Natural killer cell treated with Interleukin-12 subunit alpha and Interleukin-12 subunit beta and Interleukin-15 and Interleukin-18, amount 100 ng/mL, for 72 hours (primary cell): ENCODE data around the gene WFS1. TPM values are rescaled to one million over a fixed set of nuclear protein-coding genes. Genes with fewer than 3 reads are reported as not detected.
A peak's percentile ranks its signal among the peaks of the same experiment; 100 is the strongest.

ENCODE experiments used
- ATAC-seq, 2 donors: fragments of 150-1000 bp; cut with Tn5 transposase in 1 of 2; sonication (Bioruptor Pico), chemical (Tn5 transposase) in 1 of 2; 2 replicates each; pipeline ENCODE4 v1.10.0; 2021
- DNase-seq: peaks from one replicate; pipeline ENCODE4 v3.0.0; 2022; ENCODE audit warnings: low spot score
- H3K27ac Mint-ChIP-seq, 2 donors: 1 replicate in 1 of 2; 2 replicates in 1 of 2; pipeline ENCODE4 v1.8.0; 2022; ENCODE audit warnings: mixed read lengths in 2 of 2, mild to moderate bottlenecking in 1 of 2, moderate library complexity in 1 of 2
- H3K27me3 Mint-ChIP-seq, 2 donors: 1 replicate in 1 of 2; 2 replicates in 1 of 2; pipeline ENCODE4 v1.8.0; 2022; ENCODE audit warnings: mixed read lengths in 2 of 2
- H3K36me3 Mint-ChIP-seq: one replicate; pipeline ENCODE4 v1.8.0; 2022; ENCODE audit warnings: mixed read lengths
- H3K4me1 Mint-ChIP-seq, 2 donors: 1 replicate in 1 of 2; 2 replicates in 1 of 2; pipeline ENCODE4 v1.8.0; 2022; ENCODE audit warnings: low read depth in 2 of 2, mixed read lengths in 2 of 2, mild to moderate bottlenecking in 1 of 2
- H3K4me3 Mint-ChIP-seq: one replicate; pipeline ENCODE4 v1.8.0; 2022; ENCODE audit warnings: mixed read lengths
- H3K9me3 Mint-ChIP-seq: 2 replicates; pipeline ENCODE4 v1.8.0; 2022; ENCODE audit warnings: mixed read lengths
- total RNA-seq, 2 donors: library from RNA; stranded (reverse); gene quantifications; one replicate each; pipeline ENCODE4 v1.2.3, GENCODE V29; 2022

The WFS1 gene
- total RNA-seq, 2 donors from 2014 or later: 3.1 to 7.4 TPM

DNA sequence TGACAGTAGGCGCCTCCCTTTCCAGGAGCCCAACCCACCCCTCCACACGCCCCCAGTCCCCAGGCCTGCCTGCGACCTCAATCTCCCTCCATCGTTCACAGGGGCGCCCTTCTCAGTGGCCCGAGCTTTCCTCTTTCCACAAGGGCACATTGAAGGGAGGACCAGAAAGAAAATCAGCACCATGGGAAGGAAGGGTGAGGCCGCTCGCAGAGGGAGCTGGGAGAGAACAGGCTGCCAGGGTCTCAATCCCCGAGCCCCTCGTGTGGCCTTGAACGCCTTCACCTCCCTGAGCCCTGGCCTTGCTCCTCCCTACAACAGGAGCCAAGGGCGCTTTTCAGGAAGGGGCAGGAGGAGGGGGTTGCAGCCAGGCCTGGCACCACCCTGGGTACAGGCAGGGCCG is 66.5 kb downstream of the WFS1 start:
- DNase-seq (no peak), ATAC-seq (no peak)
- peaks cover 32 to 39% of the 10 kb centered on the region in 2 donors for H3K4me1 Mint-ChIP-seq
- no peak overlapping the region for H3K4me3 Mint-ChIP-seq
- peaks cover 0 to 21% of the 10 kb centered on the region in 2 donors for H3K27me3 Mint-ChIP-seq
- H3K36me3 Mint-ChIP-seq: no peaks in the 10 kb centered on the region
- no peak overlapping the region for H3K27ac Mint-ChIP-seq
- H3K9me3 Mint-ChIP-seq: no peaks in the 10 kb centered on the region

DNA sequence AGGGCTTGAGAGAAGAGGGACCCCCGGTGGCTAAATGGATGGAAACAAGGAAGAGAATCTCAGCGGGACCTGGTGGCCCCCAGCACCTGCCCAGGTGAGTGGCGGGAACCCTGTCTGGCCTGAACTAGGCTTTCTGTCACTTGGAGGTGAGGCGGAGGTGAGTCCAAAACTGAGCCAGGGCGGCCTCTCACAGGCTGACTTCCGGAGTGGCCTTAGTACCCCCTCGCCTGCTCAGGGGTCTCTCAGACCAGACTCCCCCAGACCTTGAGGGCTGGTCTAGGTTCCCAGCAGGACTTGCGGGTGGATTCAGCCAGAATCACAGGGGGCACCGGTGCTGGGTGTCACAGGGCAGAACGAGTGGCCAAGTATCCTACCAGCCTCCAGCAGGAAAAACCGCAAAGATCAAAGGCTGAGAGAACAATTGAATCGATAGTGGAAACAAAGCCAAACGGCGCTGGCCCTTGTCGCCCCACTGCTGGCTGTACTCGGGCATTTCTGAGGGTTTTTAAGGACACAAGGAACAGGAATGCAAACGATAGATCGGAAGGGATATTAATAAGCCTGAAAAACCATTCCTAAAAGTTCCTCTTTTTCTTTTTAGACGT is 67.8 kb downstream of the WFS1 start:
- Mint-ChIP-seq H3K4me3 (peak overlapping the region; percentile 78), H3K27ac (peak overlapping the region; percentile 31 to 66), H3K4me1 (peaks cover 32 to 37% of the 10 kb centered on the region in 2 donors), H3K36me3 (no peaks in the 10 kb centered on the region), H3K27me3 (peaks cover 0 to 21% of the 10 kb centered on the region in 2 donors), H3K9me3 (no peaks in the 10 kb centered on the region)
- no peak for DNase-seq
- no peak for ATAC-seq

DNA sequence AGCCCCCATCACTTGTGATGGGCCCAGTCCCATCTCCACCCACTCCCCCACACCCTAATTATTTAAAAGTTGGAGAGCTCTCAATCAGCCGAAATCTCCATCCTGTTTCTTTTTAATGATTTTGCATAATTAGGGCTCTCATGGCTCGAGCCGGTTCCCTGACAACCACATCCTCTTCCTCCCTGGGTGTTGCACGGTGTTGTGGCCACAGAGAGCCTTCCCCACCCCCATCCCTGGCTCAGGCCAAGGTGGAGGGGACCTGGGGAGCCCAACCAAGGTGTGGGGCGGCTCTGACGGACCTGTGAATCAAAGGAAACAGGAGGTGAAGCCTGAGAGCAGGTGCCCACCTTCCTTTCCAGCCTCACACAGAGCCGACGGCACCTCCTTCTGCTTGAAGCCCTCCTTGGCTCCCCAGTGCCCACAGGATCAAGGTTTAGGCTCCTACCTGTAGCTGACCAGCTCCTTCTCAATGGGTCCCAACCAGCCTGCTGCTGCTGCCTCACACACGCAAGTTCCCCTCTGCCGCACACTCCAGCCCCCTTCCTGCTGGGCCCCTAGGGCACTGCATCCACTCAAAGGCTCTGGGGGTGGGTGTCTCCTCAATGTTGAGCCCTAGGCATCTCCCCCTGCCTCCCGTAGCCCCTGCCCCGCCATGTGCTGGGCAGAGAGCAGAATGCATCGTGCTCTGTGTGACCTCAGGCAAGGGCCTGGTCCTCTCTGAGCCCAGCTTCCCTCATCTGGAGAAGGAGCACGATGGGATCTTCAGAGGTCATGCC is 68.7 kb downstream of the WFS1 start:
- ATAC-seq (peak; percentile 78 to 89), DNase-seq (peak; percentile 66)
- H3K27ac Mint-ChIP-seq: peak overlapping the region; percentile 31 to 66
- no peaks in the 10 kb centered on the region for H3K9me3 Mint-ChIP-seq
- peaks cover 32 to 33% of the 10 kb centered on the region in 2 donors for H3K4me1 Mint-ChIP-seq
- peak overlapping the region; percentile 78 for H3K4me3 Mint-ChIP-seq
- peaks cover 0 to 18% of the 10 kb centered on the region in 2 donors for H3K27me3 Mint-ChIP-seq
- H3K36me3 Mint-ChIP-seq: no peaks in the 10 kb centered on the region

DNA sequence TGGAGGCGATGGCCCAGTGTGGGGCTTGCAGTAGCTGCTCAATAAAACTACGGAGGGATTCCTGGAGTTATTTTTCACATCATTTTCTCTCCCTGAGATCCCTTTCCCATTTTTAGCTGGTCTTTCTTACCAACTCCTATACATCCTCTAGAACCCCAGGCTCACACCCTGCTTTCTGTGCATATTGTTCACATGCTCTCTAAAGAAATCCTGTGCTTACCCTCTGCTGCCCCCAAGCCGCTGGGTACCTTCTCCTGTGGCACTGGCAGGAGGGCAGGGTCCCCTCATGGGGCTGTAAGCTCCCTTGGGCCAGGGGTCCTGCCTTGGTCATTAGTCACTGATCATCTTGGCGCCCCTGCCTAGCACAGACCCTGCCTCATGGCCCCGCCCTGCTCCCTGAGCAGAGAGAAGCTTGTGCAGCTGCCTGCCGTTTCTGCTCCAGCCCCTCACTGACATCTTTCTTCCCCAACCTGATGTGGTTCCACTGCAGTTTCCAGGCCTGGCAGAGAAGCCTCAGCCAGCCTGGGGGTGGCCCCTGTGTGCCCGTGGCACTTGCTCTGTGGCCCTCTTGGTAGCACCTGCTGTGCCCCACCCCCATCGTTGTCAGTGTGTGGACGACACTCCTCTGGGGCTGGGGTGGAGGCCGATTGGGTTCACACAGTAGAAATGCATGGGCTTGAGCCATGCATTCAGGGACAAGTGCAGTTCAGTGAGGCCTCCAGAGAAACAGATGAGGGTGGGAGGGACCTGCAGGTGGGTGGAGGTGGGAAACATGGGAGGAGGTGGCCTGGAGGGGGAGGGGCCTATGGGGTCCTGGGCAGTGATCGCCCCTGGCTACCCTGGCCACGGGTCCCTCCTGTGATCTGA is 69.5 kb downstream of the WFS1 start:
- Mint-ChIP-seq H3K9me3 (no peaks in the 10 kb centered on the region), H3K36me3 (no peaks in the 10 kb centered on the region), H3K27ac (peak overlapping the region; percentile 31 to 66), H3K4me1 (peaks cover 32 to 33% of the 10 kb centered on the region in 2 donors), H3K27me3 (peaks cover 0 to 18% of the 10 kb centered on the region in 2 donors), H3K4me3 (peak overlapping the region; percentile 78)
- ATAC-seq (no peak), DNase-seq (no peak)

DNA sequence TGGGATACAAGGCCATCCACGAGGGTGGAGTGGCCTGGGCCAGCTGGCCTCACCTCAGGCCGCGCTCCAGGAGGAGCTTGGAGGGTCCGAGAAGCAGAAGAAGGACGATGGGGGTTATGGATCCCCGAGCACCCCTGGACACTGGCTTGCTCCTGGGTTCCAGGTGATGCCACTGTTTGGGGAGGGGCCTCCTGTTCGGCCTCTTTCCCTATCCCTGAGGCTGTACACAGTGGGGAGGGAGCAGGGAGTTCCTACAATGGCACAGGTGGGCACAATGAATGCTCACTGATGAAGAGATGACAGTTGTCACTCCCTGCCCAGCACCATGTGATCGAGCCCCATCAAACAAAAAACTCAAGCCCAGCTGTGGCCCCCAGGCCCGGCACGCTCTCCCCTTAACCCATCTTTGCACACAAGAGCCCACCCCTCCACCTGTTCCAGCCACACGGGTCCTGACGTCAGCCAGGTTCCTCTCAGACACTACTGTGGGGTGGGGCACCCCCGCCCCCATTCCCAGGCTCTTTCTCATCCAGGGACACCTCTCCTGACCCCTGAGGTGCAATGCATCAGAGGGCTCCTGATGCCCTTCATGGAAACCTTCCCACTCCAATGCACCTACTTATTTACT is 70.3 kb downstream of the WFS1 start:
- Mint-ChIP-seq H3K36me3 (no peaks in the 10 kb centered on the region), H3K9me3 (no peaks in the 10 kb centered on the region), H3K27ac (no peak overlapping the region), H3K4me1 (peaks cover 32% of the 10 kb centered on the region in 2 donors), H3K27me3 (peaks cover 0 to 16% of the 10 kb centered on the region in 2 donors), H3K4me3 (no peak overlapping the region)
- DNase-seq (no peak), ATAC-seq (no peak)

DNA sequence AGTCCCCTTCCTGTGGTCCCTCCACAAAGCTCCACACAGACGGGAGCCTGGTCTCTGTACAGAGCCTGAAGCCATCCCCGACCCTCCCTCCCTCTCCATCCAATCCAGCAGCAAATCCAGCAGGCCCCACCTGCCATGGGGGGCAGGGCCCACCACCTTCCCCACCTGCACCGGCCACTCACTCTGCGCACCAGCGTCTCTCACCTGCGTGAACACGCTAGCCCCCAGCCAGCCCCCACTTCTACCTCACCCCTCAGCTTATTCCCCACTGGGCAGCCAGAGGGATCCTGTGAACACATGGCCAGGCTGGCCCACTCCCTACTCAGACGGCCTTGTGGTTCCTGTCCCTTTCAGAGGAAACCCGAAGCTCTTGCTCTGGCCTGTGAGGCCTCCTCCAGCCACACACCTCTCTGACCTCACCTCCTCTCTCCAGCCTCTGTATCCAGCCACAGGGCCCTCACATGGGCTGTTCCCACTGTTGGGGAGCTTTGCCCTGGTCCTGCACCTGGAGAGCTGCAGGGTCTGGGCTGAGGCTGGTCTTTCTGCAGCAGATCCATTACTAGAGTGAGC is 70.9 kb downstream of the WFS1 start:
- DNase-seq (no peak), ATAC-seq (no peak)
- H3K36me3 Mint-ChIP-seq: no peaks in the 10 kb centered on the region
- no peak overlapping the region for H3K4me3 Mint-ChIP-seq
- no peak overlapping the region for H3K27ac Mint-ChIP-seq
- H3K27me3 Mint-ChIP-seq: peaks cover 0 to 12% of the 10 kb centered on the region in 2 donors
- H3K4me1 Mint-ChIP-seq: peaks cover 28 to 32% of the 10 kb centered on the region in 2 donors
- no peaks in the 10 kb centered on the region for H3K9me3 Mint-ChIP-seq

DNA sequence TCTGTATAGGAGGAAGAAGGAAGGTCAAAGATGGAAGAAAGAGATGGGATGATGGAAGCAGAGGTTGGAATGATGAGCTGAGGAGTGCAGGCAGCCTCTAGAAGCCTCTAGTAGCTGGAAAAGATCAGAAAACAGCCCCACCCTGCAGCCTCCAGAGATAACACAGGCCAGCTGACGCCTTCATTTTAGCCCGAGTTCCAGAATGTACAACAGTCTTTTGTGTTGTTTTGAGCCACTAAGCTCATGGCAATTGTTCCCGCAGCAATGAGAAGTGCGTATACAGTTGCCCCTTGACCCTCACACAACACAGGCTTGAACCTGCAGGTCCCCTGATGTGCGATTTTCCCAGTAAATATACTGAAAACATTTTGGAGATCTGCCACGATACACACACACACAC is 72.0 kb downstream of the WFS1 start:
- H3K9me3 Mint-ChIP-seq: no peaks in the 10 kb centered on the region
- peaks cover 0 to 16% of the 10 kb centered on the region in 2 donors for H3K27me3 Mint-ChIP-seq
- H3K4me1 Mint-ChIP-seq: peaks cover 28 to 32% of the 10 kb centered on the region in 2 donors
- no peaks in the 10 kb centered on the region for H3K36me3 Mint-ChIP-seq
- DNase-seq (no peak), ATAC-seq (no peak)
- H3K27ac Mint-ChIP-seq: no peak overlapping the region
- no peak overlapping the region for H3K4me3 Mint-ChIP-seq

DNA sequence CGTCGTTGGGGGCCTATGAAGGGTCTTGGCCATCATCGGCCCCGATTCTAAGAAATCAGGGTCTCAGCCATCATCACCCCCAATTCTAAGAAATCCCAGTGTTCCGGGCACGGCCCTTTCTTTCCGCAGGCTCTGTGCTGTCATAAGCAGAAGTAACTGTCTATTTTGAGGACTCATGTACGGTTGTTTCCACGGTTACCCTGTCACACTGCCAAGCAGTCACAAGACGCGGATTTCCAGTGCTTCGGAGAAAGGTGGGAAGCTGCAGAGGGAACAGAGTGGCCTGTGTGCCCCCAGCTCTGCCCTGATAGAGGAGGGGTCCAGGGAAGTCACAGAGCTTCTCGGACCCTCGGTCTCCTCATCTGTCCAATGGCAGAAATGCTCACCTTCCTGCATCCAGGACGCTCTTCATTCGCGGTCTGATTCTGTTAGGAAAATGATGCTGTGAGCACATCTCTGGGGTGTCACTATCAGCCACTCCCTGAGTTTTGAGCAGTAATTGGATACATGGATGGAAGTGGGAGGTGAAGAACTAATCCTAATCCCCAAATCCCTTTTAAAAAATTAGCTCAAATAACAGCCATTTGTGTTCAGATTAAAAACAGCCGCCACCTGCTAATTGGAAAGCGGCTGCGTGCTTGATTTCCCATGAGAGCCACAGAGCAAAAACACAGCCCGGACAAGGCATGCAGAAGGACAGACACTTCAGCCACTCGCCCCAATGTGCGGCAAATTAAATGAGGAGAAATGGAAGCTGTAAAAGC is 73.1 kb downstream of the WFS1 start:
- Mint-ChIP-seq H3K27me3 (peaks cover 0 to 13% of the 10 kb centered on the region in 2 donors), H3K36me3 (no peaks in the 10 kb centered on the region), H3K27ac (no peak overlapping the region), H3K9me3 (no peaks in the 10 kb centered on the region), H3K4me1 (peaks cover 20 to 24% of the 10 kb centered on the region in 2 donors), H3K4me3 (no peak overlapping the region)
- no peak for ATAC-seq
- no peak for DNase-seq

DNA sequence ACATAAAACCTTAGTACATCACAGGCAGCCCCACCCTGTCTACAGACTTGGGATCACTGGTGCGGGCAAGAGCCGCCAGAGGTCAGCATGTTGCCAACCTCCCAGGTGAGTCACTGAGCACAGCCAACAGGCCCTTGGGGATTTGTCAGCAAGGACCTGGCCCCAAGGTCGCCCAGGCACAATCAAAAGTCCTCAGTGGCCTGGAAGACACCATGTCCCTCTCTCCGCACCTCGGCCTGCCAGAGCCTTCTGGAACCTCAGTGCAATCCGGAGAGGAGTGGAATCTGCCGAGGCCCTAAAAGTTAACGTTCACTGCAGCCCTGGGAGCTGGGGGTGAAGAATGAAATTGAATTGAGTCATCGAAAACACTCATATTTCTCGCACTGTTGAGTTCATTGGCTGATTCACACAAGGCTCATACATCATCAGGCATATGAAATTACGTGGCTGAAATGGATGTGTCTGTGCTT is 74.3 kb downstream of the WFS1 start:
- Mint-ChIP-seq H3K4me1 (peaks cover 7 to 11% of the 10 kb centered on the region in 2 donors), H3K27ac (no peak overlapping the region), H3K36me3 (no peaks in the 10 kb centered on the region), H3K27me3 (peaks cover 7 to 12% of the 10 kb centered on the region in 2 donors), H3K4me3 (no peak overlapping the region), H3K9me3 (no peaks in the 10 kb centered on the region)
- ATAC-seq: peak in 1 of 2 donors; percentile 66
- DNase-seq: no peak

DNA sequence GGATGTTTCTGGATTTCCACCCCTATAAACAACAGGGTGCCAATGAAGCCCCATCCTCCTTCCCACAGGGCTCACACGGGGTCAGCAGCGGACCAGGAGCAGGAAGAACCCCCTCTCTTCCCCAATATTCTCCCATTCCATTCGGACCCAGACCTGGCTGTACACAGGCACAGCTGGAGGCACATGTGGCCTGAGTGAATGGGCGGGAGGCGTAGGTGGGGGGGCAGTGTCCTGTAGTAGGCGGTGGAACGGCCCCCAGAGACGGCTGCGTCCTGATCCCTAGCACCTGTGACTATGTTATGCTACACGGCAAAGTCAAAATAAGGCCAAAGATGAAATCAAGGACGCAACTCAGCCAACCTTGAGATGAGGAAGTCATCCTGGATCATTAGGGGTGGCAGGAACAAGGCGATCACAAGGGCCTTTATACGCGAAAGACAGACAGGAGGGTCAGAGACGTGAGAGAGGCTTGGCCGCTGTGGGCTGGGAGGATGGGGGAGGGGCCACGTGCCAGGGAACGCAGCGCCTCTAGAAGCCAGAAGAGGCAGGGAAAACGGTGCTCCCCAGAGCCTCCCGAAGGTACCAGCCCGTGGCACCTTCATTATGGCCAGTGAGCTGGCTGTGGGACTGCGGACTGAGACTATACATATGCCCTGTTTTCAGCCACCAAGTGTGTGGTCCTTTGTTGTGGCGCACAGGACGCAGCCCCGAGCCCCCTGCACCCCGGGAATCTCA is 75.6 kb downstream of the WFS1 start:
- peaks cover 7 to 15% of the 10 kb centered on the region in 2 donors for H3K27me3 Mint-ChIP-seq
- ATAC-seq: no peak
- peaks cover 2% of the 10 kb centered on the region in 2 donors for H3K4me1 Mint-ChIP-seq
- H3K36me3 Mint-ChIP-seq: no peaks in the 10 kb centered on the region
- no peaks in the 10 kb centered on the region for H3K9me3 Mint-ChIP-seq
- DNase-seq: no peak
- no peak overlapping the region for H3K4me3 Mint-ChIP-seq
- H3K27ac Mint-ChIP-seq: no peak overlapping the region

DNA sequence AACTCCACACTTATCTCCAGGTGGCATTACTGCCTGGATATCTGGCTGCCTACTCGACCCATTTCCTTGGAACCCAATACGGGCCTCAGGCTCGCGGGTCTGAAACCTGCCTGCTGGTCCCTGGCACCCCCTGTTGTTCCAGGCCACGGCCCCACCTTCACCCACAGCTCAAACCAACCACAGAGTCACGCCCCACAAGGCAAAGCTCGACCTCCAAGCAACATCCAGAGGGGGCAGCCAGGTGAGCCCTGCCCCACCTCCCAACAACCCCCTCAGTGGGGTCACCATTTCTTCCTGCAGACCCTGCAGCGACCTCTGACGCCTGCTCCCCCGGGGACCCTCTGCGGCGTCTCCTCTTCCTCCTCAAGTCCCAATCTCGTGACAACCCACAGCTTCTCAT is 76.2 kb downstream of the WFS1 start:
- no peak for ATAC-seq
- no peaks in the 10 kb centered on the region for H3K9me3 Mint-ChIP-seq

More for the DNA sequence above, 76.2 kb downstream of the WFS1 start:
- H3K27ac Mint-ChIP-seq: no peak overlapping the region
- no peak overlapping the region for H3K4me3 Mint-ChIP-seq
- peaks cover 7 to 11% of the 10 kb centered on the region in 2 donors for H3K27me3 Mint-ChIP-seq
- no peaks in the 10 kb centered on the region for H3K36me3 Mint-ChIP-seq
- DNase-seq: no peak
- peaks cover 0 to 4% of the 10 kb centered on the region in 2 donors for H3K4me1 Mint-ChIP-seq
